Neural cell (in vitro differentiated cells): ENCODE results near the gene STON2. TPM values are rescaled to one million over a fixed set of nuclear protein-coding genes. Genes with fewer than 3 reads are reported as not detected.

Experiments
- H2AFZ ChIP-seq: fragments of 200-600, 300-800 bp; sonication (generic), shearing (Covaris generic); 2 replicates; pipeline ENCODE4 v1.6.0; 2014; ENCODE audit warnings: low read depth, mild to moderate bottlenecking, antibody characterized with exemption, low read length, moderate library complexity
- H3F3A ChIP-seq: fragments of 200-600 bp; shearing (Covaris generic); 2 replicates; pipeline ENCODE4 v1.6.1; 2016; ENCODE audit warnings: mild to moderate bottlenecking, moderate library complexity, mixed read lengths, antibody characterized with exemption, low read length; ENCODE audit not compliant: insufficient read depth, poor library complexity, severe bottlenecking
- H3K27ac ChIP-seq: fragments of 200-600, 300-800 bp; sonication (generic), shearing (Covaris generic); 2 replicates; pipeline ENCODE4 v1.5.1; 2014; ENCODE audit warnings: mild to moderate bottlenecking, low read length, moderate library complexity
- H3K27me3 ChIP-seq: fragments of 300-800, 200-600 bp; sonication (generic), shearing (Covaris generic); 2 replicates; pipeline ENCODE4 v1.6.0; 2014; ENCODE audit warnings: mild to moderate bottlenecking, low read depth, low read length, moderate library complexity; ENCODE audit not compliant: insufficient read depth
- H3K36me3 ChIP-seq: fragments of 300-800, 200-600 bp; sonication (generic), shearing (Covaris generic); 2 replicates; pipeline ENCODE4 v1.5.1; 2014; ENCODE audit warnings: mild to moderate bottlenecking, antibody characterized with exemption, low read length, moderate library complexity; ENCODE audit not compliant: insufficient read depth
- H3K4me2 ChIP-seq: fragments of 300-800, 200-600 bp; sonication (generic), shearing (Covaris generic); 2 replicates; pipeline ENCODE4 v1.6.0; 2014; ENCODE audit warnings: mild to moderate bottlenecking, low read length
- H3K4me3 ChIP-seq: fragments of 300-800, 200-600 bp; sonication (generic), shearing (Covaris generic); 2 replicates; pipeline ENCODE4 v1.5.1; 2014; ENCODE audit warnings: mild to moderate bottlenecking, low read length, moderate library complexity
- H3K79me2 ChIP-seq: fragments of 200-600 bp; shearing (Covaris generic); replicated peaks from 2 replicates; pipeline ENCODE4 v1.6.0; 2014; ENCODE audit warnings: mild to moderate bottlenecking, low read length, moderate library complexity; ENCODE audit not compliant: insufficient read depth
- H3K9ac ChIP-seq: fragments of 300-800, 200-600 bp; sonication (generic), shearing (Covaris generic); 2 replicates; pipeline ENCODE4 v1.6.1; 2016; ENCODE audit warnings: mild to moderate bottlenecking, low read length, mixed read lengths
- H3K9me2 ChIP-seq: fragments of 200-600 bp; shearing (Covaris generic); 2 replicates; pipeline ENCODE4 v1.6.1; 2016; ENCODE audit warnings: mild to moderate bottlenecking, low read length, mixed read lengths; ENCODE audit not compliant: insufficient read depth
- H3K9me3 ChIP-seq: fragments of 200-600, 300-800 bp; sonication (generic), shearing (Covaris generic); 2 replicates; pipeline ENCODE4 v1.6.1; 2016; ENCODE audit warnings: mild to moderate bottlenecking, mixed run types, low read length, moderate library complexity, mixed read lengths
- H4K20me1 ChIP-seq: fragments of 200-600 bp; shearing (Covaris generic); 2 replicates; pipeline ENCODE4 v1.6.1; 2016; ENCODE audit warnings: mild to moderate bottlenecking, mixed run types; ENCODE audit not compliant: insufficient read depth
- CTCF ChIP-seq: fragments of 450-650 bp; IDR thresholded peaks from 2 replicates; pipeline ENCODE4 v1.5.1; 2014; ENCODE audit warnings: antibody characterized with exemption, mild to moderate bottlenecking, moderate library complexity; ENCODE audit not compliant: poor library complexity, severe bottlenecking
- EP300 ChIP-seq: fragments of 450-650 bp; conservative IDR thresholded peaks from 2 replicates; pipeline ENCODE4 v1.6.1; 2014; ENCODE audit warnings: antibody characterized with exemption, mild to moderate bottlenecking, moderate library complexity; ENCODE audit not compliant: poor library complexity, severe bottlenecking
- EZH2 ChIP-seq: fragments of 200-600, 300-800 bp; shearing (Covaris generic), sonication (generic); IDR thresholded peaks from 2 replicates; pipeline ENCODE4 v1.6.1; 2014; ENCODE audit warnings: antibody characterized with exemption, low read length, borderline replicate concordance, mild to moderate bottlenecking; ENCODE audit not compliant: insufficient read depth, poor library complexity, severe bottlenecking
- MXI1 ChIP-seq: fragments of 450-650 bp; conservative IDR thresholded peaks from 2 replicates; pipeline ENCODE4 v1.6.1; 2014; ENCODE audit warnings: antibody characterized with exemption, mild to moderate bottlenecking; ENCODE audit not compliant: poor library complexity, severe bottlenecking
- POLR2AphosphoS5 ChIP-seq: IDR thresholded peaks from 2 replicates; pipeline ENCODE4 v1.6.1; 2012
- RAD21 ChIP-seq: fragments of 450-650 bp; conservative IDR thresholded peaks from 2 replicates; pipeline ENCODE4 v1.6.1; 2014; ENCODE audit warnings: antibody characterized with exemption, mild to moderate bottlenecking, moderate library complexity
- REST ChIP-seq: IDR thresholded peaks from 2 replicates; pipeline ENCODE4 v1.6.1; 2012; ENCODE audit warnings: borderline replicate concordance
- SMC3 ChIP-seq: fragments of 450-650 bp; conservative IDR thresholded peaks from 2 replicates; pipeline ENCODE4 v1.6.1; 2014; ENCODE audit warnings: antibody characterized with exemption, mild to moderate bottlenecking, moderate library complexity; ENCODE audit not compliant: poor library complexity
- TAF1 ChIP-seq: IDR thresholded peaks from 2 replicates; pipeline ENCODE4 v1.6.1; 2012; ENCODE audit warnings: low read depth
- polyA plus RNA-seq: library from polyadenylated mRNA; depleted of rRNA; stranded (reverse); fragments of >200 nt; gene quantifications from 2 replicates; pipeline ENCODE4 v1.2.3, GENCODE V29; 2014

The STON2 gene
- polyA plus RNA-seq, 1 donor from 2014 or later, result 11.3 TPM

GRCh38 chr14:81406863-81407262, 6.7 kb upstream of the STON2 start:
- Histone ChIP-seq H3K27ac (no peak overlapping the region), H3K9me3 (peaks cover under 1% of the 10 kb centered on the region), H3K9ac (no peak overlapping the region), H3K4me2 (no peak overlapping the region), H3K79me2 (no peaks in the 10 kb centered on the region), H3K9me2 (no peaks in the 10 kb centered on the region), H4K20me1 (no peaks in the 10 kb centered on the region), H3F3A (no peaks in the 10 kb centered on the region), H3K27me3 (no peaks in the 10 kb centered on the region), H3K4me3 (no peak overlapping the region), H2AFZ (no peak overlapping the region), H3K36me3 (no peaks in the 10 kb centered on the region)
- TF ChIP-seq RAD21 (no peak), SMC3 (no peak), EZH2 (no peak), MXI1 (no peak), EP300 (no peak), CTCF (no peak), REST (no peak), POLR2AphosphoS5 (no peak), TAF1 (no peak)

- Histone ChIP-seq H3K9me2 (no peaks in the 10 kb centered on the region), H3K27me3 (no peaks in the 10 kb centered on the region), H3K27ac (no peak overlapping the region), H3K4me3 (no peak overlapping the region), H2AFZ (no peak overlapping the region), H3K4me2 (no peak overlapping the region), H3F3A (no peaks in the 10 kb centered on the region), H3K9me3 (no peaks in the 10 kb centered on the region), H3K79me2 (no peaks in the 10 kb centered on the region), H3K36me3 (no peaks in the 10 kb centered on the region), H4K20me1 (no peaks in the 10 kb centered on the region), H3K9ac (no peak overlapping the region)
- TF ChIP-seq EP300 (no peak), CTCF (no peak), REST (no peak), TAF1 (no peak), EZH2 (no peak), RAD21 (no peak), POLR2AphosphoS5 (no peak)
These were observed 2.0 kb upstream of the STON2 start for GRCh38 chr14:81402123-81402495.
